DOHH2 (cell line): ENCODE results near the gene REG1B.

ENCODE experiments used
- CTCF ChIP-seq: fragments of 200-600 bp; sonication (generic); IDR thresholded peaks from one replicate; pipeline ENCODE4 v1.5.1; 2014; ENCODE audit warnings: antibody characterized with exemption, mild to moderate bottlenecking, low read depth, low read length; ENCODE audit not compliant: poor library complexity, severe bottlenecking
- EZH2phosphoT487 ChIP-seq: fragments of 200-600 bp; sonication (generic); IDR thresholded peaks from 2 replicates; pipeline ENCODE4 v1.6.1; 2017; ENCODE audit warnings: borderline replicate concordance, mild to moderate bottlenecking, antibody characterized with exemption, low read length, moderate library complexity, mixed read lengths

GRCh38 chr2:79084495-79085135 is 3.2 kb downstream of the REG1B start:
- TF ChIP-seq CTCF (no peak), EZH2phosphoT487 (no peak)
